ENCODE data around the gene COPB2.

Gene COPB2

GRCh38 chr3:139310474-139310933, 78.9 kb downstream of the COPB2 start:
- Histone ChIP-seq H3K4me3 (ENCODE audit: insufficient read depth, low read length, poor library complexity, severe bottlenecking) (no peak overlapping the region), H3K27ac (ENCODE audit: low read depth, low read length) (no peak overlapping the region), H3F3A (ENCODE audit: insufficient read depth) (no peaks in the 10 kb centered on the region), H4K20me1 (ENCODE audit: low read depth, low read length) (no peaks in the 10 kb centered on the region), H3K9ac (ENCODE audit: low read length) (no peak overlapping the region), H3K36me3 (ENCODE audit: low read length) (no peaks in the 10 kb centered on the region), H3K9me3 (ENCODE audit: insufficient read depth, low read length) (no peaks in the 10 kb centered on the region), H3K27me3 (ENCODE audit: low read length) (no peaks in the 10 kb centered on the region), H3K4me2 (ENCODE audit: low read depth, low read length, poor library complexity, severe bottlenecking) (no peak overlapping the region), H2AFZ (ENCODE audit: low read depth, low read length, severe bottlenecking) (no peak overlapping the region), H3K9me2 (replicated peaks; ENCODE audit: insufficient read depth, low read length) (no peaks in the 10 kb centered on the region), H3K79me2 (ENCODE audit: insufficient read depth, low read length) (no peaks in the 10 kb centered on the region)
- TF ChIP-seq CTCF (IDR thresholded peaks at IDR 0.05; ENCODE audit: insufficient read depth, low read length, poor library complexity, severe bottlenecking) (no peak), EZH2phosphoT487 (conservative IDR thresholded peaks at IDR 0.05; ENCODE audit: low read length) (no peak)

- H3K9me3 ChIP-seq (ENCODE audit: insufficient read depth, low read length) = no peaks in the 10 kb centered on the region
- H3K79me2 ChIP-seq (ENCODE audit: insufficient read depth, low read length) = no peaks in the 10 kb centered on the region
- H3K27ac ChIP-seq (ENCODE audit: low read depth, low read length) = no peak overlapping the region
- TF ChIP-seq CTCF (IDR thresholded peaks at IDR 0.05; ENCODE audit: insufficient read depth, low read length, poor library complexity, severe bottlenecking) = no peak
- no peak for TF ChIP-seq EZH2phosphoT487 (conservative IDR thresholded peaks at IDR 0.05; ENCODE audit: low read length)
- no peak overlapping the region for H3K4me3 ChIP-seq (ENCODE audit: insufficient read depth, low read length, poor library complexity, severe bottlenecking)
- H3F3A ChIP-seq (ENCODE audit: insufficient read depth) = no peaks in the 10 kb centered on the region
- H3K9me2 ChIP-seq (replicated peaks; ENCODE audit: insufficient read depth, low read length) = no peaks in the 10 kb centered on the region
- H3K9ac ChIP-seq (ENCODE audit: low read length) = no peak overlapping the region
- H2AFZ ChIP-seq (ENCODE audit: low read depth, low read length, severe bottlenecking) = no peak overlapping the region
- H4K20me1 ChIP-seq (ENCODE audit: low read depth, low read length) = no peaks in the 10 kb centered on the region
- no peak overlapping the region for H3K4me2 ChIP-seq (ENCODE audit: low read depth, low read length, poor library complexity, severe bottlenecking)
- H3K27me3 ChIP-seq (ENCODE audit: low read length) = no peaks in the 10 kb centered on the region
- H3K36me3 ChIP-seq (ENCODE audit: low read length) = no peaks in the 10 kb centered on the region
Observed at GRCh38 chr3:139309880-139310279, 79.6 kb downstream of the COPB2 start.

- no peaks in the 10 kb centered on the region for H3K79me2 ChIP-seq (ENCODE audit: insufficient read depth, low read length)
- H3K36me3 ChIP-seq (ENCODE audit: low read length) = no peaks in the 10 kb centered on the region
- no peaks in the 10 kb centered on the region for H4K20me1 ChIP-seq (ENCODE audit: low read depth, low read length)
- H3K4me2 ChIP-seq (ENCODE audit: low read depth, low read length, poor library complexity, severe bottlenecking) = no peak overlapping the region
- no peaks in the 10 kb centered on the region for H3K9me3 ChIP-seq (ENCODE audit: insufficient read depth, low read length)
- no peak for TF ChIP-seq EZH2phosphoT487 (conservative IDR thresholded peaks at IDR 0.05; ENCODE audit: low read length)
- no peak for TF ChIP-seq CTCF (IDR thresholded peaks at IDR 0.05; ENCODE audit: insufficient read depth, low read length, poor library complexity, severe bottlenecking)
- no peaks in the 10 kb centered on the region for H3K27me3 ChIP-seq (ENCODE audit: low read length)
- no peak overlapping the region for H3K9ac ChIP-seq (ENCODE audit: low read length)
- no peak overlapping the region for H2AFZ ChIP-seq (ENCODE audit: low read depth, low read length, severe bottlenecking)
- H3K9me2 ChIP-seq (replicated peaks; ENCODE audit: insufficient read depth, low read length) = no peaks in the 10 kb centered on the region
- H3F3A ChIP-seq (ENCODE audit: insufficient read depth) = no peaks in the 10 kb centered on the region
- no peak overlapping the region for H3K4me3 ChIP-seq (ENCODE audit: insufficient read depth, low read length, poor library complexity, severe bottlenecking)
- H3K27ac ChIP-seq (ENCODE audit: low read depth, low read length) = no peak overlapping the region
Observed at GRCh38 chr3:139309061-139309591, 80.3 kb downstream of the COPB2 start.
